Mesendoderm (in vitro differentiated cells): ENCODE data around the gene METTL24.
A peak's percentile ranks its signal among the peaks of the same experiment; 100 is the strongest.
"Not testable (repeated sequence)": the region's sequence is repeated elsewhere in the genome, so short reads cannot be mapped to it uniquely, and the experiment has no call there.

ENCODE experiments used
- DNase-seq: peaks from one replicate; pipeline ENCODE4 v3.0.0; 2013
- H2AK5ac ChIP-seq: 2 replicates; pipeline ENCODE4 v1.6.1; 2013; ENCODE audit warnings: low read length, inconsistent platforms
- H2BK120ac ChIP-seq: 2 replicates; pipeline ENCODE4 v1.6.1; 2013; ENCODE audit warnings: low read depth, mild to moderate bottlenecking, low read length, moderate library complexity, mixed read lengths
- H2BK15ac ChIP-seq: replicated peaks from 2 replicates; pipeline ENCODE4 v1.6.1; 2013; ENCODE audit warnings: low read depth, mild to moderate bottlenecking, moderate library complexity
- H2BK5ac ChIP-seq: 2 replicates; pipeline ENCODE4 v1.6.1; 2013; ENCODE audit warnings: low read length, inconsistent platforms
- H3K18ac ChIP-seq: 2 replicates; pipeline ENCODE4 v1.6.1; 2013; ENCODE audit warnings: mild to moderate bottlenecking, low read length, mixed read lengths
- H3K23ac ChIP-seq: one replicate; pipeline ENCODE4 v1.6.1; 2013; ENCODE audit warnings: low read length
- H3K27ac ChIP-seq: 2 replicates; pipeline ENCODE4 v1.5.1; 2013; ENCODE audit warnings: low read depth, mild to moderate bottlenecking, inconsistent platforms, low read length, moderate library complexity
- H3K27me3 ChIP-seq: 2 replicates; pipeline ENCODE4 v1.6.1; 2013; ENCODE audit warnings: low read length, control low read depth, mild to moderate bottlenecking, inconsistent platforms; ENCODE audit not compliant: insufficient read depth, poor library complexity
- H3K36me3 ChIP-seq: 2 replicates; pipeline ENCODE4 v1.6.1; 2013; ENCODE audit warnings: low read length, inconsistent platforms; ENCODE audit not compliant: control insufficient read depth, insufficient read depth
- H3K4ac ChIP-seq: one replicate; pipeline ENCODE4 v1.6.1; 2013; ENCODE audit warnings: low read depth, mild to moderate bottlenecking, low read length, moderate library complexity
- H3K4me1 ChIP-seq: 2 replicates; pipeline ENCODE4 v1.6.1; 2013; ENCODE audit warnings: low read depth, low read length, inconsistent platforms; ENCODE audit not compliant: control insufficient read depth
- H3K4me2 ChIP-seq: 2 replicates; pipeline ENCODE4 v1.6.1; 2013; ENCODE audit warnings: low read length
- H3K4me3 ChIP-seq: 2 replicates; pipeline ENCODE4 v1.5.1; 2013; ENCODE audit warnings: mild to moderate bottlenecking, low read length
- H3K56ac ChIP-seq: one replicate; pipeline ENCODE4 v1.6.1; 2013; ENCODE audit warnings: low read length
- H3K79me1 ChIP-seq: 2 replicates; pipeline ENCODE4 v1.6.1; 2013; ENCODE audit warnings: low read length, inconsistent platforms
- H3K79me2 ChIP-seq: 2 replicates; pipeline ENCODE4 v1.6.1; 2013; ENCODE audit warnings: mild to moderate bottlenecking, low read length; ENCODE audit not compliant: control insufficient read depth, insufficient read depth
- H3K9ac ChIP-seq: 2 replicates; pipeline ENCODE4 v1.6.1; 2013; ENCODE audit warnings: low read length, inconsistent platforms
- H4K5ac ChIP-seq: one replicate; pipeline ENCODE4 v1.6.1; 2013; ENCODE audit warnings: low read length
- H4K8ac ChIP-seq: one replicate; pipeline ENCODE4 v1.6.1; 2013; ENCODE audit warnings: low read depth, mild to moderate bottlenecking, control low read depth, low read length, moderate library complexity
- WGBS: extraction: QIAGEN DNeasy Blood & Tissue Kit; methylation state at CpG from one replicate; pipeline ENCODE4 v1.1.7; 2013; ENCODE audit warnings: low lambda C conversion rate, missing lambda C conversion rate; ENCODE audit not compliant: insufficient coverage; ENCODE audit errors: extremely low coverage; 5-methylcytosine and 5-hydroxymethylcytosine counted together

The METTL24 gene

GRCh38 chr6:110317189-110317588, 41.0 kb downstream of the METTL24 start:
- Histone ChIP-seq H3K4ac (no peak overlapping the region), H3K23ac (no peak overlapping the region), H3K4me2 (no peak overlapping the region), H4K8ac (no peak overlapping the region), H3K18ac (no peak overlapping the region), H3K27ac (no peak overlapping the region), H3K36me3 (no peaks in the 10 kb centered on the region), H3K79me1 (no peaks in the 10 kb centered on the region), H2BK15ac (no peak overlapping the region), H2BK5ac (no peak overlapping the region), H2BK120ac (no peak overlapping the region), H3K27me3 (no peaks in the 10 kb centered on the region), H3K79me2 (no peaks in the 10 kb centered on the region), H2AK5ac (no peak overlapping the region), H3K4me1 (peaks cover 5% of the 10 kb centered on the region), H3K56ac (no peak overlapping the region), H3K4me3 (no peak overlapping the region), H4K5ac (no peak overlapping the region), H3K9ac (no peak overlapping the region)
- WGBS = no CpG with 5 or more reads among the region's 1 CpG
- DNase-seq = no peak

GRCh38 chr6:110315869-110316398, 42.2 kb downstream of the METTL24 start:
- Histone ChIP-seq H3K36me3 (no peaks in the 10 kb centered on the region), H4K5ac (no peak overlapping the region), H2AK5ac (no peak overlapping the region), H2BK15ac (no peak overlapping the region), H3K56ac (no peak overlapping the region), H3K4me2 (no peak overlapping the region), H3K4me3 (no peak overlapping the region), H3K23ac (no peak overlapping the region), H3K9ac (no peak overlapping the region), H2BK120ac (no peak overlapping the region), H3K4me1 (no peaks in the 10 kb centered on the region), H4K8ac (no peak overlapping the region), H3K79me1 (no peaks in the 10 kb centered on the region), H3K18ac (no peak overlapping the region), H3K27me3 (no peaks in the 10 kb centered on the region), H3K4ac (no peak overlapping the region), H3K27ac (no peak overlapping the region), H2BK5ac (no peak overlapping the region), H3K79me2 (no peaks in the 10 kb centered on the region)
- no CpG with 5 or more reads among the region's 3 CpGs for WGBS
- DNase-seq = no peak

GRCh38 chr6:110315207-110315868, 42.8 kb downstream of the METTL24 start:
- Histone ChIP-seq H3K23ac (no peak overlapping the region), H3K56ac (no peak overlapping the region), H3K4me2 (no peak overlapping the region), H4K5ac (no peak overlapping the region), H3K27me3 (no peaks in the 10 kb centered on the region), H3K79me1 (no peaks in the 10 kb centered on the region), H2BK15ac (no peak overlapping the region), H3K4ac (no peak overlapping the region), H2AK5ac (no peak overlapping the region), H3K36me3 (no peaks in the 10 kb centered on the region), H3K27ac (no peak overlapping the region), H2BK120ac (no peak overlapping the region), H3K79me2 (no peaks in the 10 kb centered on the region), H3K18ac (no peak overlapping the region), H3K9ac (no peak overlapping the region), H3K4me3 (no peak overlapping the region), H4K8ac (no peak overlapping the region), H2BK5ac (no peak overlapping the region), H3K4me1 (no peaks in the 10 kb centered on the region)
- no peak for DNase-seq
- WGBS = no CpG with 5 or more reads among the region's 6 CpGs

- Histone ChIP-seq H4K5ac (no peak overlapping the region), H2BK15ac (no peak overlapping the region), H3K4me1 (no peaks in the 10 kb centered on the region), H3K79me2 (no peaks in the 10 kb centered on the region), H3K4me2 (no peak overlapping the region), H3K79me1 (no peaks in the 10 kb centered on the region), H2AK5ac (no peak overlapping the region), H3K27me3 (no peaks in the 10 kb centered on the region), H3K18ac (no peak overlapping the region), H3K56ac (no peak overlapping the region), H4K8ac (no peak overlapping the region), H3K36me3 (no peaks in the 10 kb centered on the region), H3K27ac (no peak overlapping the region), H2BK120ac (no peak overlapping the region), H3K9ac (no peak overlapping the region), H3K4me3 (no peak overlapping the region), H2BK5ac (no peak overlapping the region), H3K4ac (no peak overlapping the region), H3K23ac (no peak overlapping the region)
- no CpG with 5 or more reads among the region's 3 CpGs for WGBS
- DNase-seq = peak; percentile 62
These were observed 47.2 kb downstream of the METTL24 start for GRCh38 chr6:110310861-110311446.

- not testable (repeated sequence) for H3K36me3 ChIP-seq, H3K79me2 ChIP-seq, H3K56ac ChIP-seq, H3K4me1 ChIP-seq, H3K79me1 ChIP-seq, DNase-seq, H4K8ac ChIP-seq, H2AK5ac ChIP-seq, H3K9ac ChIP-seq, H3K27ac ChIP-seq, H2BK120ac ChIP-seq, H3K4me2 ChIP-seq, H3K18ac ChIP-seq, H2BK15ac ChIP-seq, H3K27me3 ChIP-seq, H3K4ac ChIP-seq, H3K23ac ChIP-seq, H3K4me3 ChIP-seq, H2BK5ac ChIP-seq, H4K5ac ChIP-seq
- no CpG with 5 or more reads among the region's 4 CpGs for WGBS
These were observed 48.7 kb downstream of the METTL24 start for GRCh38 chr6:110309432-110309831.
